PC-9 (cell line): ENCODE data around the gene ETS1. TPM values are rescaled to one million over a fixed set of nuclear protein-coding genes. Genes with fewer than 3 reads are reported as not detected.

ENCODE experiments used
- BruUV-seq: library from RNA; stranded (reverse); fragments of 400-500 nt; replicated peaks from 2 replicates; lab custom pipeline; 2021; lab: Mats Ljungman, UMichigan
- CTCF ChIA-PET: fragments of 300-600 bp; sonication (Branson Sonifier 250); formaldehyde crosslinking; loops from one replicate; lab custom pipeline; 2022; ENCODE audit warnings: antibody characterized with exemption; lab: Charles Lee
- POLR2A ChIA-PET: fragments of 300-600 bp; sonication (Branson Sonifier 250); formaldehyde crosslinking; loops from one replicate; lab custom pipeline; 2022; ENCODE audit warnings: antibody characterized with exemption; ENCODE audit not compliant: unreplicated experiment; lab: Charles Lee
- DNase-seq, 2 experiments: peaks; one replicate each; pipeline versions ENCODE4 v3.0.0 to v3.0.0-alpha.2; 2015 to 2022; ENCODE audit warnings: mixed read lengths in 1 of 2
- H2AFZ ChIP-seq: fragments of 200-600 bp; sonication (generic); 2 replicates; pipeline ENCODE4 v1.8.1; 2017; ENCODE audit warnings: antibody characterized with exemption
- H3F3A ChIP-seq: fragments of 200-600 bp; sonication (generic); 2 replicates; pipeline ENCODE4 v1.8.1; 2017; ENCODE audit warnings: antibody characterized with exemption, mild to moderate bottlenecking, low read depth; ENCODE audit not compliant: insufficient read depth
- H3K27ac ChIP-seq: fragments of 200-600 bp; sonication (generic); 2 replicates; pipeline ENCODE4 v1.6.1; 2016; ENCODE audit warnings: mixed run types
- H3K27me3 ChIP-seq: fragments of 200-600 bp; sonication (generic); 2 replicates; pipeline ENCODE4 v1.6.1; 2016; ENCODE audit warnings: low read depth, mixed run types; ENCODE audit not compliant: insufficient read depth
- H3K36me3 ChIP-seq: fragments of 200-600 bp; sonication (generic); 2 replicates; pipeline ENCODE4 v1.6.1; 2016; ENCODE audit warnings: low read depth, mixed run types
- H3K4me1 ChIP-seq: fragments of 200-600 bp; sonication (generic); replicated peaks from 2 replicates; pipeline ENCODE4 v1.6.1; 2016; ENCODE audit warnings: mixed run types; ENCODE audit not compliant: insufficient read depth
- H3K4me2 ChIP-seq: fragments of 200-600 bp; sonication (generic); 2 replicates; pipeline ENCODE4 v1.6.1; 2017; ENCODE audit warnings: mixed run types
- H3K4me3 ChIP-seq: fragments of 200-600 bp; sonication (generic); 2 replicates; pipeline ENCODE4 v1.6.1; 2016; ENCODE audit warnings: mixed run types
- H3K79me2 ChIP-seq: fragments of 200-600 bp; sonication (generic); 2 replicates; pipeline ENCODE4 v1.6.1; 2017; ENCODE audit warnings: low read depth, mixed run types
- H3K9me2 ChIP-seq: fragments of 200-600 bp; sonication (generic); 2 replicates; pipeline ENCODE4 v1.8.1; 2017; ENCODE audit warnings: mild to moderate bottlenecking; ENCODE audit not compliant: insufficient read depth
- H3K9me3 ChIP-seq: fragments of 200-600 bp; sonication (generic); 2 replicates; pipeline ENCODE4 v1.8.1; 2016; ENCODE audit warnings: low read depth; ENCODE audit not compliant: insufficient read depth
- H4K20me1 ChIP-seq: fragments of 200-600 bp; sonication (generic); 2 replicates; pipeline ENCODE4 v1.8.1; 2017; ENCODE audit not compliant: insufficient read depth
- EZH2 ChIP-seq: fragments of 200-600 bp; sonication (generic); IDR thresholded peaks from 2 replicates; pipeline ENCODE4 v1.8.0; 2017; ENCODE audit warnings: antibody characterized with exemption, low read depth
- intact Hi-C: fragments of 100-400 bp; cut with micrococcal nuclease; formaldehyde crosslinking; loops from one replicate; pipeline ENCODE4 v1.10.0; 2022; ENCODE audit not compliant: unreplicated experiment
- total RNA-seq: library from RNA; stranded (reverse); gene quantifications from 2 replicates; pipeline ENCODE4 v1.2.3, GENCODE V29; 2021
- TF ChIP-seq, protein P1 (sequence below): fragments of 200-600 bp; sonication (generic); conservative IDR thresholded peaks from 2 replicates; pipeline ENCODE4 v1.6.1; 2017; ENCODE audit warnings: mixed run types, antibody characterized with exemption, mild to moderate bottlenecking, moderate library complexity

The ETS1 gene
- total RNA-seq, 1 experiment from 2014 or later, result 23.3 TPM

DNA sequence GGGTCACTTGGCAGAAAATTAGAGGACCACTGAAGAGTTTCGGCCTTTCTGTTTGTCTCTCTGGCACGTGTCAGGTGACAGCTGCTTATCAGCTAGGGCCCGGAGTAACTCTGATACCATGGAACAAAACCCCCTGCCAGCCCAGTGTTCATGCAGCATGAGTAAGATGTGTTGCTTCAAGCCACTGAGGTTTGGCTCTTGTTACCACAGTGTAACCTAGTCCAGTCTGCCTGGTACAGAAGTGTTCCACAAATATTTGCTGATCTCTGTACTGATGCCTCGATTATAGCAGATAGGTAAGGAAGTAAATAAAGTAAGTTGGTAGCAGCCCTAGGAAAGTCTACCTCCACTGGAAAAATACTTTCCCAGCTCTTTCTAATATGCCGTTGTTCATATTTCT, 20.5 kb upstream of the ETS1 start:
- H3K36me3 ChIP-seq, result no peaks in the 10 kb centered on the region
- no peak overlapping the region for H3K27ac ChIP-seq
- ChIA-PET CTCF (no interaction called here), POLR2A (no interaction called here)
- H2AFZ ChIP-seq, result no peak overlapping the region
- H3F3A ChIP-seq, result no peaks in the 10 kb centered on the region
- no peaks in the 10 kb centered on the region for H3K9me3 ChIP-seq
- TF ChIP-seq EZH2, result no peak
- TF ChIP-seq, protein P1, sequence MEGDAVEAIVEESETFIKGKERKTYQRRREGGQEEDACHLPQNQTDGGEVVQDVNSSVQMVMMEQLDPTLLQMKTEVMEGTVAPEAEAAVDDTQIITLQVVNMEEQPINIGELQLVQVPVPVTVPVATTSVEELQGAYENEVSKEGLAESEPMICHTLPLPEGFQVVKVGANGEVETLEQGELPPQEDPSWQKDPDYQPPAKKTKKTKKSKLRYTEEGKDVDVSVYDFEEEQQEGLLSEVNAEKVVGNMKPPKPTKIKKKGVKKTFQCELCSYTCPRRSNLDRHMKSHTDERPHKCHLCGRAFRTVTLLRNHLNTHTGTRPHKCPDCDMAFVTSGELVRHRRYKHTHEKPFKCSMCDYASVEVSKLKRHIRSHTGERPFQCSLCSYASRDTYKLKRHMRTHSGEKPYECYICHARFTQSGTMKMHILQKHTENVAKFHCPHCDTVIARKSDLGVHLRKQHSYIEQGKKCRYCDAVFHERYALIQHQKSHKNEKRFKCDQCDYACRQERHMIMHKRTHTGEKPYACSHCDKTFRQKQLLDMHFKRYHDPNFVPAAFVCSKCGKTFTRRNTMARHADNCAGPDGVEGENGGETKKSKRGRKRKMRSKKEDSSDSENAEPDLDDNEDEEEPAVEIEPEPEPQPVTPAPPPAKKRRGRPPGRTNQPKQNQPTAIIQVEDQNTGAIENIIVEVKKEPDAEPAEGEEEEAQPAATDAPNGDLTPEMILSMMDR, result no peak
- H3K9me2 ChIP-seq, result no peaks in the 10 kb centered on the region
- no peaks in the 10 kb centered on the region for H3K79me2 ChIP-seq
- BruUV-seq, result no TSS peak
- DNase-seq, result no peak
- peaks cover 7% of the 10 kb centered on the region; the same call in 1 of the 2 replicates for H3K27me3 ChIP-seq
- no peak overlapping the region for H3K4me2 ChIP-seq
- no peaks in the 10 kb centered on the region for H4K20me1 ChIP-seq
- intact Hi-C loops, result no loop called here
- no peak overlapping the region for H3K4me3 ChIP-seq
- H3K4me1 ChIP-seq, result no peaks in the 10 kb centered on the region

DNA sequence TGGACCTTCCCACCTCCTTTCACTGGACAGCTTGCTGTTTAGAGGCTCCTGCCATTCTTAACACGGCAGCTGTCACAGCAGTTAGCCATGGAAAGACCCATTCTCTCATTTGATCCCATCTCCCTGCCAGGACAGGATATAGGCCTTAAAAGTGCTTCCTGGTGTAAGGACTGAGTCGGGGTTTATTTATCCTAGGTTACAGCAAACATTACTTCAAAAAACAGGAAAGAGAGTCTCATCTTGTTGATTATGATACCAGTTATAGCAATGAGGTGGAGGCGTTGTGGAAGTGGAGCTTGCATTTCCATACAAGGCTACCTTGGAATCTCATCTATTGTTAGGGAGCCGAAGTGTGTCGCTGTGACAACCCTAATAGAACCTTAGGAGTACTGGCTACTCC, 17.4 kb upstream of the ETS1 start:
- H3K79me2 ChIP-seq, result no peaks in the 10 kb centered on the region
- no TSS peak for BruUV-seq
- POLR2A ChIA-PET, result no interaction called here
- H3F3A ChIP-seq, result no peaks in the 10 kb centered on the region
- TF ChIP-seq, protein P1, result no peak
- no peak for TF ChIP-seq EZH2
- no peak for DNase-seq
- no peak overlapping the region for H3K27ac ChIP-seq
- H3K4me2 ChIP-seq, result no peak overlapping the region
- H4K20me1 ChIP-seq, result no peaks in the 10 kb centered on the region
- no peaks in the 10 kb centered on the region for H3K9me2 ChIP-seq
- H2AFZ ChIP-seq, result no peak overlapping the region
- no peak overlapping the region for H3K4me3 ChIP-seq
- H3K4me1 ChIP-seq, result no peaks in the 10 kb centered on the region
- no peaks in the 10 kb centered on the region for H3K36me3 ChIP-seq
- H3K9me3 ChIP-seq, result no peaks in the 10 kb centered on the region
- intact Hi-C loops, result no loop called here
- H3K27me3 ChIP-seq, result no peaks in the 10 kb centered on the region
- CTCF ChIA-PET, result no interaction called here

DNA sequence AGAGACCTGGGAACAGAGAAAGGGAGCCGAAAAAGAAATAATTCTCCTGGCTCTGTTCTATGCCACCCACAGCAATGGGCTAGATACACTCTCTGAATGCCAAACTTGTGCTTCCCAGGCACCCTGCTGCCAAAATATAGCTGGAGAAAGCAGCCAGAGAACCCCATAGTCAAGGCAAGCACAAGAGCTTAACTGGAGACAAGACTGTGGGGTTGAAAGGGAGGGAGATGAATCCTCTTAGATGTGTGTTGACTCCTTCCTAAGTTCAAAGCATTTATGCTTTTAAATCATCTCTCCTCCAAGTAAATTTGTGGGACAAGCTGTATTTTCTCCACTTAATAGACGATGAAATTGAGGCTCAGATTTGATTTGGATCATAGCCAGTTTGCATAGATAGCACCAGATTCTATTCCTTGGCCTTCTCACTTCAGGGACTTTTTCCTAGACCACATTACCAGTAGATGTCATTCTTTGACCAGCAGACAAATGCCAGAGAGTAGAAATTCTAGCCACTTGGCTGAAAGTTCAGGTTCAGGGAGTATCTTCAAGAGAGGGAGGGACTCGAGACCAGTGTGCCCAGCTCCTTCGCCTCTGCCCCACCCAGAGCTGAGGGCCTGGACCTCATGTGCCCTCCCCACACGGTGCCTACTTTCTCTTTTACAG, 16.5 kb upstream of the ETS1 start:
- Histone ChIP-seq H3K27ac (no peak overlapping the region), H4K20me1 (no peaks in the 10 kb centered on the region), H3K9me2 (no peaks in the 10 kb centered on the region), H3K4me1 (no peaks in the 10 kb centered on the region), H3K4me2 (no peak overlapping the region), H3K27me3 (no peaks in the 10 kb centered on the region), H2AFZ (no peak overlapping the region), H3F3A (no peaks in the 10 kb centered on the region), H3K36me3 (no peaks in the 10 kb centered on the region), H3K9me3 (no peaks in the 10 kb centered on the region), H3K79me2 (no peaks in the 10 kb centered on the region), H3K4me3 (no peak overlapping the region)
- POLR2A ChIA-PET, result no interaction called here
- no TSS peak for BruUV-seq
- intact Hi-C loops, result no loop called here
- TF ChIP-seq, protein P1, result no peak
- no peak for TF ChIP-seq EZH2
- CTCF ChIA-PET, result no interaction called here
- DNase-seq, result no peak
